Keratinocyte (primary cell): ENCODE results near the gene SLC38A7. TPM values are rescaled to one million over a fixed set of nuclear protein-coding genes. Genes with fewer than 3 reads are reported as not detected.

Experiments
- DNase-seq: peaks from one replicate; pipeline ENCODE4 v3.0.0-alpha.2; 2011; ENCODE audit warnings: low read depth, missing footprints, low spot score
- FAIRE-seq: peaks from 2 replicates; lab custom pipeline; 2011; peaks lifted over from hg19 to GRCh38; lab: Jason Lieb, UNC
- H2AFZ ChIP-seq: 2 replicates; pipeline ENCODE4 v1.6.0; 2012; ENCODE audit warnings: low read length, control low read depth, inconsistent platforms; ENCODE audit not compliant: control insufficient read depth
- H3K27ac ChIP-seq: 2 replicates; pipeline ENCODE4 v1.5.1; 2011; ENCODE audit warnings: low read length; ENCODE audit not compliant: control insufficient read depth, insufficient read depth
- H3K27me3 ChIP-seq: 3 replicates; pipeline ENCODE4 v1.6.0; 2011; ENCODE audit warnings: low read length; ENCODE audit not compliant: control insufficient read depth, insufficient read depth; ENCODE audit errors: extremely low read depth
- H3K36me3 ChIP-seq, 2 experiments: 2 replicates in 1 of 2; 3 replicates in 1 of 2; pipeline ENCODE4 v1.5.1; 2011; ENCODE audit warnings: low read length in 2 of 2, mild to moderate bottlenecking in 1 of 2; ENCODE audit not compliant: control insufficient read depth in 2 of 2, insufficient read depth in 2 of 2; ENCODE audit errors: extremely low read depth in 1 of 2
- H3K4me1 ChIP-seq: 3 replicates; pipeline ENCODE4 v1.5.1; 2011; ENCODE audit warnings: low read length; ENCODE audit not compliant: control insufficient read depth, insufficient read depth; ENCODE audit errors: extremely low read depth
- H3K4me2 ChIP-seq: 3 replicates; pipeline ENCODE4 v1.6.0; 2011; ENCODE audit warnings: low read depth, low read length; ENCODE audit not compliant: control insufficient read depth, insufficient read depth; ENCODE audit errors: extremely low read depth
- H3K4me3 ChIP-seq, 3 experiments: fragments of 200-600 bp in 1 of 3; sonication (generic) in 1 of 3; 2 replicates in 2 of 3; 3 replicates in 1 of 3; pipeline ENCODE4 v1.5.1; 2011 to 2016; ENCODE audit warnings: low read length in 3 of 3, mild to moderate bottlenecking in 3 of 3, control low read depth in 2 of 3, inconsistent platforms in 1 of 3, low read depth in 1 of 3, mixed read lengths in 1 of 3, mixed run types in 1 of 3, moderate library complexity in 1 of 3; ENCODE audit not compliant: control insufficient read depth in 2 of 3, insufficient read depth in 2 of 3; ENCODE audit errors: extremely low read depth in 1 of 3
- H3K79me2 ChIP-seq: 2 replicates; pipeline ENCODE4 v1.6.0; 2012; ENCODE audit warnings: low read length; ENCODE audit not compliant: control insufficient read depth, insufficient read depth
- H3K9ac ChIP-seq: 3 replicates; pipeline ENCODE4 v1.6.0; 2011; ENCODE audit warnings: low read length; ENCODE audit not compliant: control insufficient read depth, insufficient read depth; ENCODE audit errors: extremely low read depth
- H3K9me1 ChIP-seq: 3 replicates; pipeline ENCODE4 v1.6.0; 2011; ENCODE audit warnings: low read length; ENCODE audit not compliant: control insufficient read depth, insufficient read depth; ENCODE audit errors: extremely low read depth
- H3K9me3 ChIP-seq: 2 replicates; pipeline ENCODE4 v1.5.1; 2012; ENCODE audit warnings: low read depth, low read length; ENCODE audit not compliant: control insufficient read depth
- H4K20me1 ChIP-seq: 3 replicates; pipeline ENCODE4 v1.6.0; 2011; ENCODE audit warnings: low read length; ENCODE audit not compliant: control insufficient read depth, insufficient read depth; ENCODE audit errors: extremely low read depth
- EZH2 ChIP-seq: IDR thresholded peaks from one replicate; pipeline ENCODE4 v1.6.1; 2012; ENCODE audit warnings: inconsistent platforms, mild to moderate bottlenecking, low read length, moderate library complexity
- dilution Hi-C: fragments of 300-500 bp; cut with MboI; formaldehyde crosslinking; loops from one replicate; pipeline ENCODE4 v1.7.0; 2020; ENCODE audit warnings: low sequenced_read_pairs; ENCODE audit not compliant: extremely low pct_ligation_motif_present
- polyA plus RNA-seq, 5 experiments: library from polyadenylated mRNA; depleted of rRNA in 3 of 5; stranded (reverse) in 3 of 5; stranded (forward) in 1 of 5; unstranded in 1 of 5; fragments of >200 nt; gene quantifications; 1 replicate in 1 of 5; 2 replicates in 3 of 5; 3 replicates in 1 of 5; pipeline versions ENCODE4 v1.2.1 to v1.2.3, GENCODE V29; 2011 to 2012; ENCODE audit warnings: missing spikeins in 2 of 5, low read depth in 1 of 5, low replicate concordance in 1 of 5
- TF ChIP-seq, protein P1 (sequence below), 3 experiments: IDR thresholded peaks in 1 of 3; conservative IDR thresholded peaks in 1 of 3; optimal IDR thresholded peaks in 1 of 3; 2 replicates in 2 of 3; 3 replicates in 1 of 3; pipeline versions ENCODE3 to v1.5.1; 2011; ENCODE audit warnings: low read length in 3 of 3, mild to moderate bottlenecking in 3 of 3, moderate library complexity in 2 of 3, control low read depth in 1 of 3, inconsistent platforms in 1 of 3; ENCODE audit not compliant: insufficient read depth in 2 of 3; ENCODE audit errors: extremely low read depth in 1 of 3

Gene SLC38A7
- polyA plus RNA-seq, 1 donor (not counting 4 experiments of a cell fraction or from before 2014, with no cell fraction given): 11.2 TPM

GRCh38 chr16:58730724-58731370 is 46.3 kb upstream of the SLC38A7 start:
- no peak for TF ChIP-seq EZH2
- TF ChIP-seq, protein P1, sequence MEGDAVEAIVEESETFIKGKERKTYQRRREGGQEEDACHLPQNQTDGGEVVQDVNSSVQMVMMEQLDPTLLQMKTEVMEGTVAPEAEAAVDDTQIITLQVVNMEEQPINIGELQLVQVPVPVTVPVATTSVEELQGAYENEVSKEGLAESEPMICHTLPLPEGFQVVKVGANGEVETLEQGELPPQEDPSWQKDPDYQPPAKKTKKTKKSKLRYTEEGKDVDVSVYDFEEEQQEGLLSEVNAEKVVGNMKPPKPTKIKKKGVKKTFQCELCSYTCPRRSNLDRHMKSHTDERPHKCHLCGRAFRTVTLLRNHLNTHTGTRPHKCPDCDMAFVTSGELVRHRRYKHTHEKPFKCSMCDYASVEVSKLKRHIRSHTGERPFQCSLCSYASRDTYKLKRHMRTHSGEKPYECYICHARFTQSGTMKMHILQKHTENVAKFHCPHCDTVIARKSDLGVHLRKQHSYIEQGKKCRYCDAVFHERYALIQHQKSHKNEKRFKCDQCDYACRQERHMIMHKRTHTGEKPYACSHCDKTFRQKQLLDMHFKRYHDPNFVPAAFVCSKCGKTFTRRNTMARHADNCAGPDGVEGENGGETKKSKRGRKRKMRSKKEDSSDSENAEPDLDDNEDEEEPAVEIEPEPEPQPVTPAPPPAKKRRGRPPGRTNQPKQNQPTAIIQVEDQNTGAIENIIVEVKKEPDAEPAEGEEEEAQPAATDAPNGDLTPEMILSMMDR (optimal IDR thresholded peaks at IDR 0.05 in 1 of 3, IDR thresholded peaks at IDR 0.05 in 1 of 3, conservative IDR thresholded peaks at IDR 0.05 in 1 of 3; ENCODE audit: extremely low read depth in 1 of 3, insufficient read depth in 2 of 3, low read length in 3 of 3): no peak
- no peak for DNase-seq
- no peak overlapping the region for H2AFZ ChIP-seq
- H3K79me2 ChIP-seq: peaks cover 81% of the 10 kb centered on the region
- peaks cover 15% of the 10 kb centered on the region for H4K20me1 ChIP-seq
- H3K4me1 ChIP-seq: peaks cover 29% of the 10 kb centered on the region
- H3K9me3 ChIP-seq: no peaks in the 10 kb centered on the region
- H3K9ac ChIP-seq: no peak overlapping the region
- dilution Hi-C loops: no loop called here
- peaks cover 4% of the 10 kb centered on the region for H3K9me1 ChIP-seq
- no peak overlapping the region for H3K27ac ChIP-seq
- no peaks in the 10 kb centered on the region for H3K27me3 ChIP-seq
- FAIRE-seq: no peak
- peaks cover 0 to 12% of the 10 kb centered on the region in 2 experiments for H3K36me3 ChIP-seq
- H3K4me2 ChIP-seq: no peak overlapping the region
- no peak overlapping the region for H3K4me3 ChIP-seq

- no peak overlapping the region for H3K9ac ChIP-seq
- no peak overlapping the region for H3K27ac ChIP-seq
- peaks cover 17% of the 10 kb centered on the region for H3K4me1 ChIP-seq
- peaks cover 82% of the 10 kb centered on the region for H3K79me2 ChIP-seq
- H2AFZ ChIP-seq: no peak overlapping the region
- H3K9me3 ChIP-seq: no peaks in the 10 kb centered on the region
- no peak overlapping the region for H3K4me3 ChIP-seq
- no peak for DNase-seq
- TF ChIP-seq EZH2: no peak
- TF ChIP-seq, protein P1 (optimal IDR thresholded peaks at IDR 0.05 in 1 of 3, IDR thresholded peaks at IDR 0.05 in 1 of 3, conservative IDR thresholded peaks at IDR 0.05 in 1 of 3; ENCODE audit: extremely low read depth in 1 of 3, insufficient read depth in 2 of 3, low read length in 3 of 3): no peak
- H3K36me3 ChIP-seq: peaks cover 3 to 18% of the 10 kb centered on the region in 2 experiments
- H3K9me1 ChIP-seq: peaks cover 4% of the 10 kb centered on the region
- H3K27me3 ChIP-seq: no peaks in the 10 kb centered on the region
- no peak overlapping the region for H3K4me2 ChIP-seq
- dilution Hi-C loops: no loop called here
- no peak for FAIRE-seq
- peaks cover 15% of the 10 kb centered on the region for H4K20me1 ChIP-seq
These were observed 43.4 kb upstream of the SLC38A7 start for GRCh38 chr16:58727796-58728568.
